A549 (cell line): ENCODE measurements around the gene MGAT3. TPM values are rescaled to one million over a fixed set of nuclear protein-coding genes. Genes with fewer than 3 reads are reported as not detected.

Experiments used
- ATAC-seq, 2 experiments: fragments of 200-7000 bp in 1 of 2; fragments of >200 bp in 1 of 2; cut with Nextera tagmentation in 1 of 2; cut with Tn5 transposase in 1 of 2; 3 replicates each; pipeline versions ENCODE4 v1.8.0 to v1.9.1; 2018 to 2020; ENCODE audit warnings: mild to moderate bottlenecking in 1 of 2, moderate library complexity in 1 of 2
- CTCF ChIA-PET: fragments of 300-600 bp; sonication (Branson Sonifier 250); formaldehyde crosslinking; extraction: SDS; loops from one replicate; lab custom pipeline; 2021; ENCODE audit warnings: antibody characterized with exemption, inconsistent platforms; lab: Yijun Ruan, JAX
- POLR2A ChIA-PET: fragments of 350-600 bp; formaldehyde crosslinking; extraction: SDS; loops from one replicate; lab custom pipeline; 2021; ENCODE audit warnings: antibody characterized with exemption, inconsistent platforms; lab: Yijun Ruan, JAX
- DNase-seq, 2 experiments: peaks; one replicate each; pipeline versions ENCODE4 v3.0.0 to v3.0.0-alpha.2; 2011 to 2016; ENCODE audit warnings: low read depth in 1 of 2, low spot score in 1 of 2
- FAIRE-seq: peaks from 2 replicates; lab custom pipeline; 2011; peaks lifted over from hg19 to GRCh38; lab: Jason Lieb, UNC
- H3K27ac ChIP-seq, 2 experiments: fragments of >200 bp; sonication (Bioruptor Twin); formaldehyde crosslinking; 3 replicates each; pipeline ENCODE4 v1.5.1; 2016 to 2017
- H3K4me1 ChIP-seq: fragments of >200 bp; sonication (Bioruptor Twin); formaldehyde crosslinking; 3 replicates; pipeline ENCODE4 v1.6.1; 2016
- H3K4me2 ChIP-seq: fragments of >200 bp; sonication (Bioruptor Twin); formaldehyde crosslinking; 3 replicates; pipeline ENCODE4 v1.6.1; 2016
- H3K4me3 ChIP-seq: fragments of >200 bp; sonication (Bioruptor Twin); formaldehyde crosslinking; 3 replicates; pipeline ENCODE4 v1.5.1; 2016
- H3K9me3 ChIP-seq: fragments of >200 bp; sonication (Bioruptor Twin); formaldehyde crosslinking; 3 replicates; pipeline ENCODE4 v1.6.1; 2016
- BHLHE40 ChIP-seq: IDR thresholded peaks from 2 replicates; pipeline ENCODE4 v1.6.1; 2012; ENCODE audit warnings: low read depth, low read length, inconsistent platforms
- CBX8 ChIP-seq: fragments of 200-600 bp; sonication (generic); IDR thresholded peaks from 2 replicates; pipeline ENCODE4 v1.6.1; 2016
- CHD2 ChIP-seq: fragments of 150-350 bp; IDR thresholded peaks from 2 replicates; pipeline ENCODE4 v1.6.1; 2014; ENCODE audit warnings: low read length; ENCODE audit not compliant: partially characterized antibody
- CTCF ChIP-seq: fragments of >200 bp; sonication (Bioruptor Twin); formaldehyde crosslinking; IDR thresholded peaks from 3 replicates; pipeline ENCODE4 v1.5.1; 2016
- EHF ChIP-seq: fragments of 250-450 bp; sonication (Bioruptor Pico); IDR thresholded peaks from 2 replicates; pipeline ENCODE4 v1.5.0; 2020; ENCODE audit warnings: mild to moderate bottlenecking
- EHMT2 ChIP-seq: fragments of 200-600 bp; sonication (generic); IDR thresholded peaks from 2 replicates; pipeline ENCODE4 v1.6.1; 2016; ENCODE audit warnings: antibody characterized with exemption, low read depth, mild to moderate bottlenecking, moderate library complexity
- EP300 ChIP-seq, 2 experiments: fragments of >200 bp; sonication (Bioruptor Twin); formaldehyde crosslinking; IDR thresholded peaks; 2 replicates in 1 of 2; 3 replicates in 1 of 2; pipeline ENCODE4 v1.6.1; 2016 to 2017
- ESRRA ChIP-seq: fragments of 150-350 bp; IDR thresholded peaks from 2 replicates; pipeline ENCODE4 v1.6.1; 2014; ENCODE audit warnings: mild to moderate bottlenecking, low read length, borderline replicate concordance
- FOSL2 ChIP-seq, 2 experiments: fragments of 450-650 bp in 1 of 2; fragments of >200 bp in 1 of 2; sonication (Bioruptor Twin) in 1 of 2; formaldehyde crosslinking; IDR thresholded peaks; 2 replicates each; pipeline versions ENCODE4 v1.5.0 to v1.6.1; 2016 to 2020; ENCODE audit warnings: mild to moderate bottlenecking in 1 of 2, moderate library complexity in 1 of 2
- GATA3 ChIP-seq: IDR thresholded peaks from 2 replicates; pipeline ENCODE4 v1.6.1; 2012; ENCODE audit warnings: borderline replicate concordance
- HES2 ChIP-seq: fragments of >200 bp; sonication (Bioruptor Twin); formaldehyde crosslinking; IDR thresholded peaks from 2 replicates; pipeline ENCODE4 v1.6.1; 2016
- HOXB5 ChIP-seq: fragments of 250-450 bp; sonication (Bioruptor Pico); IDR thresholded peaks from 2 replicates; pipeline ENCODE4 v1.5.0; 2020; ENCODE audit warnings: mild to moderate bottlenecking, moderate library complexity
- KDM1A ChIP-seq: fragments of 200-600 bp; sonication (generic); IDR thresholded peaks from 2 replicates; pipeline ENCODE4 v1.6.1; 2016; ENCODE audit warnings: low read depth, mild to moderate bottlenecking
- KDM5A ChIP-seq: fragments of 200-600 bp; sonication (generic); IDR thresholded peaks from 2 replicates; pipeline ENCODE4 v1.6.1; 2016; ENCODE audit warnings: antibody characterized with exemption, mild to moderate bottlenecking
- MYC ChIP-seq: IDR thresholded peaks from 2 replicates; pipeline ENCODE4 v1.6.1; 2012; ENCODE audit warnings: mild to moderate bottlenecking, inconsistent platforms, low read length, improper control_type of control experiment, borderline replicate concordance
- NPAS2 ChIP-seq: fragments of 250-450 bp; sonication (Bioruptor Pico); IDR thresholded peaks from 2 replicates; pipeline ENCODE4 v1.8.0; 2022; ENCODE audit warnings: mild to moderate bottlenecking, moderate library complexity, borderline replicate concordance
- PHF8 ChIP-seq: fragments of 200-600 bp; sonication (generic); IDR thresholded peaks from 2 replicates; pipeline ENCODE4 v1.6.1; 2016; ENCODE audit warnings: low read depth, mild to moderate bottlenecking, antibody characterized with exemption, moderate library complexity, borderline replicate concordance
- POLR2A ChIP-seq: IDR thresholded peaks from 2 replicates; pipeline ENCODE4 v1.6.1; 2012; ENCODE audit warnings: mild to moderate bottlenecking, low read length
- POLR2AphosphoS2 ChIP-seq: conservative IDR thresholded peaks from 2 replicates; pipeline ENCODE4 v1.6.1; 2012; ENCODE audit warnings: low read length, improper control_type of control experiment, inconsistent platforms
- RARB ChIP-seq: fragments of 250-450 bp; sonication (Bioruptor Pico); IDR thresholded peaks from 2 replicates; pipeline ENCODE4 v1.8.0; 2021; ENCODE audit warnings: mild to moderate bottlenecking, moderate library complexity
- RCOR1 ChIP-seq: fragments of 150-350 bp; IDR thresholded peaks from 2 replicates; pipeline ENCODE4 v1.6.1; 2014; ENCODE audit warnings: antibody characterized with exemption, low read length, low read depth
- REST ChIP-seq: fragments of 200-600 bp; sonication (generic); IDR thresholded peaks from 2 replicates; pipeline ENCODE4 v1.6.1; 2016; ENCODE audit warnings: antibody characterized with exemption, mild to moderate bottlenecking, moderate library complexity
- RFX5 ChIP-seq: fragments of 450-650 bp; IDR thresholded peaks from 2 replicates; pipeline ENCODE4 v1.7.1; 2014; ENCODE audit warnings: antibody characterized with exemption, mild to moderate bottlenecking, moderate library complexity
- SREBF2 ChIP-seq: fragments of 450-650 bp; IDR thresholded peaks from 2 replicates; pipeline ENCODE4 v1.6.1; 2014; ENCODE audit warnings: mild to moderate bottlenecking, moderate library complexity
- TFCP2L1 ChIP-seq: fragments of 250-450 bp; sonication (Bioruptor Pico); IDR thresholded peaks from 2 replicates; pipeline ENCODE4 v1.5.0; 2021; ENCODE audit warnings: mild to moderate bottlenecking
- ZC3H11A ChIP-seq: fragments of 450-650 bp; IDR thresholded peaks from 2 replicates; pipeline ENCODE4 v1.6.1; 2014; ENCODE audit warnings: antibody characterized with exemption, mild to moderate bottlenecking
- WGBS: methylation state at CpG from one replicate; pipeline ENCODE4 v1.1.6; 2017; ENCODE audit errors: missing lambda C conversion rate; 5-methylcytosine and 5-hydroxymethylcytosine counted together
- polyA plus RNA-seq, 4 experiments: library from polyadenylated mRNA; depleted of rRNA in 3 of 4; stranded (reverse); fragments of >200 nt; fragmentation: RNase III in 1 of 4; extraction: RNeasy Plus Mini Kit Qiagen cat#74134 plus additional on column Dnase treatment in 1 of 4; gene quantifications; 2 replicates in 3 of 4; 3 replicates in 1 of 4; pipeline ENCODE4 v1.2.3, GENCODE V29; 2011 to 2017

Gene MGAT3
- polyA plus RNA-seq, 2 of the 4 experiments (the other 2 are of a cell fraction): 0.62 to 0.84 TPM

DNA sequence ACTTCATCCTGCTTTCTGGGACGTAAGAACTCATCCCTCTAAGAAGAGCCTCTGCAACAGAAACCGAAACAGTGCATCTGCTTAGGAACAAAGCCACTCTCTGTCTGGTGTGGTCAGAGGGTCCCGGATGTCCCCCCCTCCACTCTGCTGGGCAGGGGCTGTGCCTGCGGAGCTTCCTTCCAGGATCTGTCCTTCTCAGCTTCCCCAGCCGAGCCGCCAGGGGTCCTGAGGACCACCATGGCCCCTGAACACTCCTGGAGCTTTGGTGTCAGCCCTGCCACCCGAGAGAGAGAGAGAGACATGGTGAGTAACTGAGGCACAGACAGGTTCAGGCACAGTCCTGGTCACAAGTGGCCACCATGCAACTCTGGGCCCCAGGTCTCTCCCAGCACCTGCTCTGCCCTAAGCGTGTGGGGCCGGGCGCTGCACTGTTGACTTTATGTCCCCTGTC lies 24.4 kb upstream of the MGAT3 start:
- ATAC-seq (no peak), DNase-seq (no peak), FAIRE-seq (no peak)
- TF ChIP-seq RARB (CRISPR knock-in tag): no peak
- TF ChIP-seq HOXB5: no peak
- TF ChIP-seq RCOR1: no peak
- no peak for TF ChIP-seq CTCF
- TF ChIP-seq POLR2A: no peak
- TF ChIP-seq TFCP2L1 (CRISPR knock-in tag): no peak
- Histone ChIP-seq H3K4me1 (0 out of 3 replicates have a peak, but pooled peaks cover 4% of the 10 kb centered on the region), H3K9me3 (no peaks in the 10 kb centered on the region), H3K4me3 (no peak overlapping the region), H3K4me2 (no peak overlapping the region), H3K27ac (no peak overlapping the region)
- WGBS: 94% methylated on average over 6 of the region's 10 CpGs
- CTCF ChIA-PET: no interaction called here
- POLR2A ChIA-PET: no interaction called here

- Histone ChIP-seq H3K4me2 (no peak overlapping the region), H3K4me3 (no peak overlapping the region), H3K4me1 (0 out of 3 replicates have a peak, but pooled peaks cover 8% of the 10 kb centered on the region), H3K27ac (no peak overlapping the region), H3K9me3 (no peaks in the 10 kb centered on the region)
- no peak for TF ChIP-seq CHD2
- no peak for TF ChIP-seq MYC
- no peak for TF ChIP-seq KDM5A
- no peak for TF ChIP-seq POLR2A
- no peak for TF ChIP-seq CBX8
- no peak for TF ChIP-seq EHMT2
- no peak for TF ChIP-seq FOSL2 (IDR thresholded peaks at IDR 0.05)
- TF ChIP-seq FOSL2 (CRISPR knock-in tag; IDR thresholded peaks at IDR 0.05): no peak
- no peak for TF ChIP-seq ZC3H11A
- no peak for TF ChIP-seq POLR2AphosphoS2
- no peak for TF ChIP-seq KDM1A
- no peak for TF ChIP-seq CTCF
- no peak for TF ChIP-seq EP300 (IDR thresholded peaks at IDR 0.05)
- no peak for TF ChIP-seq BHLHE40
- no peak for TF ChIP-seq GATA3
- FAIRE-seq: no peak
- ATAC-seq: no peak
- CTCF ChIA-PET: interaction anchor here (0.9 kb wide), 1 partner anchor 591 kb away, joined by 3 read pairs; no protein-coding TSS in a partner anchor
- POLR2A ChIA-PET: no interaction called here
- 87% methylated on average over 26 of the region's 31 CpGs for WGBS
- no peak for DNase-seq
These were observed 23.2 kb upstream of the MGAT3 start for GRCh38 chr22:39433476-39434242.

- FAIRE-seq: no peak
- 0 out of 3 replicates have a peak, but pooled peaks cover 8% of the 10 kb centered on the region for H3K4me1 ChIP-seq
- ATAC-seq: no peak
- TF ChIP-seq RARB (CRISPR knock-in tag): no peak
- no peak for TF ChIP-seq PHF8
- no peak for TF ChIP-seq SREBF2
- no peak for TF ChIP-seq NPAS2 (CRISPR knock-in tag)
- TF ChIP-seq ESRRA: no peak
- no peak for TF ChIP-seq EHF (CRISPR knock-in tag)
- TF ChIP-seq HES2: no peak
- no peak for TF ChIP-seq CBX8
- TF ChIP-seq GATA3: no peak
- TF ChIP-seq RFX5: no peak
- TF ChIP-seq REST: no peak
- no peak overlapping the region for H3K4me2 ChIP-seq
- ChIA-PET CTCF (interaction anchor here (1.4 kb wide), 1 partner anchor 95 kb away, joined by 4 read pairs; no protein-coding TSS in a partner anchor), POLR2A (no interaction called here)
- WGBS: 86% methylated on average over 7 of the region's 18 CpGs
- no peak overlapping the region for H3K4me3 ChIP-seq
- no peaks in the 10 kb centered on the region for H3K9me3 ChIP-seq
- no peak overlapping the region for H3K27ac ChIP-seq
- DNase-seq: no peak
These were observed 22.6 kb upstream of the MGAT3 start for GRCh38 chr22:39434243-39434653.
